HCT116 (cell line): ENCODE results near the gene RNGTT. TPM values are rescaled to one million over a fixed set of nuclear protein-coding genes. Genes with fewer than 3 reads are reported as not detected.

Experiments used
- ATAC-seq: fragments of 200-7000 bp; cut with Tn5 transposase; 2 replicates; pipeline ENCODE4 v1.9.1; 2020; ENCODE audit warnings: mild to moderate bottlenecking, moderate library complexity
- BruUV-seq: library from RNA; stranded (reverse); fragments of 400-500 nt; replicated peaks from 2 replicates; lab custom pipeline; 2021; lab: Mats Ljungman, UMichigan
- CTCF ChIA-PET: fragments of 300-600 bp; sonication (Branson Sonifier 250); formaldehyde crosslinking; loops from one replicate; lab custom pipeline; 2021; ENCODE audit warnings: antibody characterized with exemption; lab: Charles Lee
- POLR2A ChIA-PET: fragments of 300-600, 350-600 bp; sonication (Branson Sonifier 250); formaldehyde crosslinking; loops from one replicate; lab custom pipeline; 2021; ENCODE audit warnings: antibody characterized with exemption; lab: Charles Lee
- RAD21 ChIA-PET, 2 experiments: fragments of 300-600 bp; sonication (Branson Sonifier 250); formaldehyde crosslinking; loops; one replicate each; lab custom pipeline; 2023; ENCODE audit warnings: low total read pairs in 2 of 2; ENCODE audit not compliant: uncharacterized antibody in 2 of 2, unreplicated experiment in 2 of 2, low non-redundant PET in 1 of 2; lab: Charles Lee
- DNase-seq: peaks from one replicate; pipeline ENCODE4 v3.0.0-alpha.2; 2010; ENCODE audit warnings: low read depth, low spot score
- H2AFZ ChIP-seq: fragments of 200-600 bp; shearing (Covaris generic), sonication (generic); 2 replicates; pipeline ENCODE4 v1.6.1; 2017; ENCODE audit warnings: low read depth, mixed run types, mixed read lengths, antibody characterized with exemption, low read length; ENCODE audit not compliant: poor library complexity, severe bottlenecking
- H3K27ac ChIP-seq: 2 replicates; pipeline ENCODE4 v1.5.1; 2012; ENCODE audit warnings: low read depth, low read length
- H3K27me3 ChIP-seq: fragments of 200-600 bp; sonication (generic); 2 replicates; pipeline ENCODE4 v1.6.1; 2016; ENCODE audit warnings: mixed run types, low read length, mixed read lengths; ENCODE audit not compliant: insufficient read depth
- H3K36me3 ChIP-seq, 2 experiments: fragments of 200-500 bp in 1 of 2; fragments of 200-600 bp in 1 of 2; sonication (Bioruptor generic) in 1 of 2; sonication (generic) in 1 of 2; 2 replicates each; pipeline versions ENCODE4 v1.5.1 to v1.6.1; 2014 to 2016; ENCODE audit warnings: low read length in 2 of 2, inconsistent platforms in 1 of 2, mixed read lengths in 1 of 2, mixed run types in 1 of 2; ENCODE audit not compliant: insufficient read depth in 2 of 2, control insufficient read depth in 1 of 2
- H3K4me1 ChIP-seq, 2 experiments: fragments of 200-600 bp in 1 of 2; sonication (generic) in 1 of 2; 2 replicates each; pipeline versions ENCODE4 v1.5.1 to v1.6.1; 2012 to 2017; ENCODE audit warnings: low read length in 2 of 2, inconsistent platforms in 1 of 2, mild to moderate bottlenecking in 1 of 2, mixed read lengths in 1 of 2, mixed run types in 1 of 2, moderate library complexity in 1 of 2; ENCODE audit not compliant: insufficient read depth in 2 of 2, control insufficient read depth in 1 of 2
- H3K4me2 ChIP-seq: fragments of 200-600 bp; sonication (generic); 2 replicates; pipeline ENCODE4 v1.6.1; 2017; ENCODE audit warnings: mixed run types, low read length, mixed read lengths
- H3K4me3 ChIP-seq, 2 experiments: fragments of 200-600 bp in 1 of 2; sonication (generic) in 1 of 2; replicated peaks in 1 of 2; 2 replicates each; pipeline ENCODE4 v1.5.1; 2011 to 2016; ENCODE audit warnings: low read length in 2 of 2, control low read depth in 1 of 2, low read depth in 1 of 2, mild to moderate bottlenecking in 1 of 2, mixed read lengths in 1 of 2, mixed run types in 1 of 2
- H3K79me2 ChIP-seq: fragments of 200-600 bp; sonication (generic); 2 replicates; pipeline ENCODE4 v1.6.1; 2017; ENCODE audit warnings: mild to moderate bottlenecking, mixed run types, low read length, moderate library complexity, mixed read lengths; ENCODE audit not compliant: insufficient read depth
- H3K9ac ChIP-seq: fragments of 200-600 bp; sonication (generic); 2 replicates; pipeline ENCODE4 v1.6.1; 2016; ENCODE audit warnings: low read length, mixed read lengths
- H3K9me2 ChIP-seq: fragments of 200-600 bp; sonication (generic), shearing (Covaris generic); 2 replicates; pipeline ENCODE4 v1.6.1; 2017; ENCODE audit warnings: mixed run types, mild to moderate bottlenecking, moderate library complexity; ENCODE audit not compliant: insufficient read depth
- H3K9me3 ChIP-seq, 2 experiments: fragments of 200-500 bp in 1 of 2; fragments of 200-600 bp in 1 of 2; sonication (Bioruptor generic) in 1 of 2; sonication (generic) in 1 of 2; 2 replicates each; pipeline ENCODE4 v1.6.1; 2014 to 2017; ENCODE audit warnings: low read length in 2 of 2, mixed read lengths in 2 of 2, inconsistent platforms in 1 of 2, low read depth in 1 of 2, mild to moderate bottlenecking in 1 of 2, mixed run types in 1 of 2, moderate library complexity in 1 of 2; ENCODE audit not compliant: control insufficient read depth in 1 of 2, insufficient read depth in 1 of 2
- H4K20me1 ChIP-seq: fragments of 200-600 bp; sonication (generic), shearing (Covaris generic); 2 replicates; pipeline ENCODE4 v1.6.1; 2017; ENCODE audit warnings: mixed run types, mild to moderate bottlenecking, moderate library complexity; ENCODE audit not compliant: insufficient read depth
- CBX3 ChIP-seq: IDR thresholded peaks from 2 replicates; pipeline ENCODE4 v1.6.1; 2012; ENCODE audit warnings: low read depth
- EZH2phosphoT487 ChIP-seq: fragments of 200-600 bp; IDR thresholded peaks from 2 replicates; pipeline ENCODE4 v1.6.1; 2018; ENCODE audit warnings: antibody characterized with exemption, borderline replicate concordance
- FOSL1 ChIP-seq: IDR thresholded peaks from 2 replicates; pipeline ENCODE4 v1.6.1; 2012; ENCODE audit warnings: low read depth
- JUND ChIP-seq: IDR thresholded peaks from 2 replicates; pipeline ENCODE4 v1.6.1; 2012
- intact Hi-C: fragments of 100-400 bp; cut with micrococcal nuclease; formaldehyde crosslinking; loops from 2 replicates; pipeline ENCODE4 v1.10.0; 2022
- total RNA-seq: library from RNA; stranded (reverse); gene quantifications from one replicate; pipeline ENCODE4 v1.2.1, GENCODE V29; 2021; ENCODE audit not compliant: unreplicated experiment

Gene RNGTT
- total RNA-seq, 1 experiment from 2014 or later: 23.0 TPM

DNA sequence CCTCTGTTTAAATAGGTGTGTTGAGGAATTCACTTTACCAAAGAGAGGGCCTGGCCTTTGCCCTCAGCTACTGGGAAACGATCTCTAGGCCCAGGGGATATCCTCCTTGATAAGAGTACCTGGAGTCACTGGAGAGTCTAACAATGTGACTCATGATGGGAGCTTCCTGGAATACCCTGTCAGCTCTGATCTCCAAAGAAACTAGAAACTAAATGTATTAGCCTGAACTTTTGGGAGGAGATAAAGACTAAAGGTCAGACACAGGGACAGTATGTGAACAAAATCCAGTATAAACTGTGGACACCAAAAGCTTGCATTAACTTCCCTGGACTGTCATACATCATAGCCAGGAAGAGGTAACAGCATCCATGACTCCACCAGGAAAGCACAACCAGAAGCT lies 148.5 kb downstream of the RNGTT start:
- CTCF ChIA-PET: no interaction called here
- H3K9ac ChIP-seq: no peak overlapping the region
- no peak overlapping the region for H2AFZ ChIP-seq
- intact Hi-C loops: no loop called here
- DNase-seq (no peak), ATAC-seq (no peak)
- no peaks in the 10 kb centered on the region; the same call in 1 of the 2 replicates for H3K79me2 ChIP-seq
- no peak overlapping the region for H3K4me3 ChIP-seq
- no peak overlapping the region for H3K27ac ChIP-seq
- peaks cover 0 to 5% of the 10 kb centered on the region in 2 experiments; a peak in 1 of 4 replicates for H3K4me1 ChIP-seq
- H3K27me3 ChIP-seq: no peaks in the 10 kb centered on the region
- peaks cover 5% of the 10 kb centered on the region; the same call in 1 of the 2 replicates for H4K20me1 ChIP-seq
- H3K4me2 ChIP-seq: no peak overlapping the region
- no TSS peak for BruUV-seq
- POLR2A ChIA-PET: no interaction called here
- TF ChIP-seq EZH2phosphoT487 (no peak), CBX3 (no peak)
- RAD21 ChIA-PET: no interaction called here
- H3K9me2 ChIP-seq: no peaks in the 10 kb centered on the region
- H3K9me3 ChIP-seq: no peaks in the 10 kb centered on the region
- H3K36me3 ChIP-seq: no peaks in the 10 kb centered on the region

DNA sequence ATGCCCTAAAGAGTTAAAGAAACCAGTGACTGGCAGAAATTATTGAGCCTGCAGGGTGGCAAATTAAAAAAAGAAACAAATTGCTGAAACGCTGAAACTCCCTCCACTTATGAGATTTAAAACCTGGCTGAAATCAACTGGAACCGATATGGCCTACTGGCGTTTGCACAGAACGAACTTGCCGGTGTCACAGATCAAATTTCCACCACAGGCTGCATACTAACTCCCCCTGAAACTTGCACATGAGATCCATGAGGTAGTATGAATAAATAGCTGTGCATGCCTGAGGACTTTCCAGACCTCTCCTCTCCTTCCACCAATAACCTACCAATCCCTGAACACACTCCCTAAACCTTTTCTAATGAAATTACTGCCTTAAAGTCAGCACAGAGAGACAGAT lies 150.4 kb downstream of the RNGTT start:
- TF ChIP-seq FOSL1 (no peak), JUND (no peak)
- TF ChIP-seq, all 23 proteins: peak for 0
- no peak overlapping the region for H2AFZ ChIP-seq
- DNase-seq (no peak), ATAC-seq (no peak)
- peaks cover 0 to 5% of the 10 kb centered on the region in 2 experiments; a peak in 1 of 4 replicates for H3K4me1 ChIP-seq
- peaks cover 5% of the 10 kb centered on the region; the same call in 1 of the 2 replicates for H4K20me1 ChIP-seq
- H3K27me3 ChIP-seq: no peaks in the 10 kb centered on the region
- ChIA-PET RAD21 (no interaction called here), POLR2A (no interaction called here), CTCF (no interaction called here)
- no peak overlapping the region for H3K4me3 ChIP-seq
- no peaks in the 10 kb centered on the region for H3K36me3 ChIP-seq
- intact Hi-C loops: no loop called here
- H3K27ac ChIP-seq: no peak overlapping the region
- H3K9ac ChIP-seq: no peak overlapping the region
- no peaks in the 10 kb centered on the region for H3K9me3 ChIP-seq
- no peaks in the 10 kb centered on the region for H3K9me2 ChIP-seq
- BruUV-seq: no TSS peak
- no peak overlapping the region for H3K4me2 ChIP-seq
- no peaks in the 10 kb centered on the region for H3K79me2 ChIP-seq
